ENCODE measurements around the gene SYNPO2.

The SYNPO2 gene

GRCh38 chr4:118931786-118932185, 43.1 kb downstream of the SYNPO2 start:
- DNase-seq (ENCODE audit: insufficient read length, low spot score) (no peak), FAIRE-seq (no peak)

GRCh38 chr4:118935819-118936218, 47.2 kb downstream of the SYNPO2 start:
- FAIRE-seq: no peak
- DNase-seq (ENCODE audit: insufficient read length, low spot score): no peak

- FAIRE-seq: no peak
- DNase-seq (ENCODE audit: insufficient read length, low spot score): no peak
These were observed 47.8 kb downstream of the SYNPO2 start for GRCh38 chr4:118936406-118936805.

GRCh38 chr4:118939169-118939783, 50.6 kb downstream of the SYNPO2 start:
- no peak for FAIRE-seq
- no peak for DNase-seq (ENCODE audit: insufficient read length, low spot score)

- DNase-seq (ENCODE audit: insufficient read length, low spot score): no peak
- no peak for FAIRE-seq
These were observed 52.5 kb downstream of the SYNPO2 start for GRCh38 chr4:118941149-118941548.

GRCh38 chr4:118941799-118942198, 53.1 kb downstream of the SYNPO2 start:
- no peak for FAIRE-seq
- no peak for DNase-seq (ENCODE audit: insufficient read length, low spot score)

- no peak for DNase-seq (ENCODE audit: insufficient read length, low spot score)
- FAIRE-seq: no peak
These were observed 53.8 kb downstream of the SYNPO2 start for GRCh38 chr4:118942465-118942864.

- no peak for DNase-seq (ENCODE audit: insufficient read length, low spot score)
- no peak for FAIRE-seq
These were observed 58.4 kb downstream of the SYNPO2 start for GRCh38 chr4:118947095-118947494.

GRCh38 chr4:118948545-118949144, 60.0 kb downstream of the SYNPO2 start:
- DNase-seq (ENCODE audit: insufficient read length, low spot score) (no peak), FAIRE-seq (no peak)

- no peak for FAIRE-seq
- no peak for DNase-seq (ENCODE audit: insufficient read length, low spot score)
These were observed 61.6 kb downstream of the SYNPO2 start for GRCh38 chr4:118950224-118950623.

- FAIRE-seq (no peak), DNase-seq (ENCODE audit: insufficient read length, low spot score) (no peak)
These were observed 62.4 kb downstream of the SYNPO2 start for GRCh38 chr4:118950929-118951570.

- DNase-seq (ENCODE audit: insufficient read length, low spot score) (no peak), FAIRE-seq (no peak)
These were observed 64.6 kb downstream of the SYNPO2 start for GRCh38 chr4:118953276-118953675.

- FAIRE-seq (no peak), DNase-seq (ENCODE audit: insufficient read length, low spot score) (no peak)
These were observed 65.6 kb downstream of the SYNPO2 start for GRCh38 chr4:118954246-118954645.

GRCh38 chr4:118955515-118955914, 66.9 kb downstream of the SYNPO2 start:
- DNase-seq (ENCODE audit: insufficient read length, low spot score): no peak
- FAIRE-seq: no peak

- DNase-seq (ENCODE audit: insufficient read length, low spot score) (no peak), FAIRE-seq (no peak)
These were observed 69.2 kb downstream of the SYNPO2 start for GRCh38 chr4:118957722-118958445.

GRCh38 chr4:118962540-118962939, 73.9 kb downstream of the SYNPO2 start:
- no peak for FAIRE-seq

GRCh38 chr4:118964891-118965411, 76.3 kb downstream of the SYNPO2 start:
- DNase-seq (ENCODE audit: insufficient read length, low spot score) (no peak), FAIRE-seq (no peak)

More at GRCh38 chr4:118962540-118962939, 73.9 kb downstream of the SYNPO2 start:
- no peak for DNase-seq (ENCODE audit: insufficient read length, low spot score)

- DNase-seq (ENCODE audit: insufficient read length, low spot score) (no peak), FAIRE-seq (no peak)
These were observed 78.7 kb downstream of the SYNPO2 start for GRCh38 chr4:118967393-118967792.

- DNase-seq (ENCODE audit: insufficient read length, low spot score) (peak; percentile 23), FAIRE-seq (no peak)
These were observed 79.4 kb downstream of the SYNPO2 start for GRCh38 chr4:118968005-118968404.

- no peak for FAIRE-seq
These were observed 80.2 kb downstream of the SYNPO2 start for GRCh38 chr4:118968813-118969212.

GRCh38 chr4:118969359-118969758, 80.7 kb downstream of the SYNPO2 start:
- no peak for FAIRE-seq
- peak; percentile 33 for DNase-seq (ENCODE audit: insufficient read length, low spot score)

More at GRCh38 chr4:118968813-118969212, 80.2 kb downstream of the SYNPO2 start:
- no peak for DNase-seq (ENCODE audit: insufficient read length, low spot score)

All from HTR-8/SVneo (cell line).